ENCODE data around the gene HRK.

Gene HRK

GRCh38 chr12:116881325-116881876, at the start of gene HRK:
Gene HRK (minus strand): TSS chr12:116881441. CDS start chr12:116881307, 134 bp downstream.
- ChIA-PET CTCF (interaction anchor here (1.1 to 3.7 kb wide), 4 partner anchors 9 to 24 kb away, joined by 3 to 9 read pairs (median 7); no protein-coding TSS in a partner anchor), POLR2A (no interaction called here)
- no peak for DNase-seq (ENCODE audit: extremely low spot score)
- no peak for TF ChIP-seq CTCF (IDR thresholded peaks at IDR 0.05; ENCODE audit: control extremely low read depth, extremely low read depth, low read depth, missing control alignments)

GRCh38 chr12:116929885-116930284, 48.6 kb upstream of the HRK start:
- ChIA-PET POLR2A (no interaction called here), CTCF (no interaction called here)
- no peak for DNase-seq (ENCODE audit: extremely low spot score)
- TF ChIP-seq CTCF (IDR thresholded peaks at IDR 0.05; ENCODE audit: control extremely low read depth, extremely low read depth, low read depth, missing control alignments), result no peak

- no peak for TF ChIP-seq CTCF (IDR thresholded peaks at IDR 0.05; ENCODE audit: control extremely low read depth, extremely low read depth, low read depth, missing control alignments)
- ChIA-PET POLR2A (no interaction called here), CTCF (interaction anchor here (0.7 kb wide), 1 partner anchor 12 kb away, joined by 3 read pairs; no protein-coding TSS in a partner anchor)
- DNase-seq (ENCODE audit: extremely low spot score), result no peak
Measured at GRCh38 chr12:116928504-116928903, 47.3 kb upstream of the HRK start.

GRCh38 chr12:116927244-116927940, 46.2 kb upstream of the HRK start:
- POLR2A ChIA-PET, result no interaction called here

GRCh38 chr12:116926283-116927243, 45.3 kb upstream of the HRK start:
- ChIA-PET POLR2A (no interaction called here), CTCF (interaction anchor here (1.0 kb wide), 1 partner anchor 9 kb away, joined by 4 read pairs; no protein-coding TSS in a partner anchor)
- TF ChIP-seq CTCF (IDR thresholded peaks at IDR 0.05; ENCODE audit: control extremely low read depth, extremely low read depth, low read depth, missing control alignments), result no peak
- no peak for DNase-seq (ENCODE audit: extremely low spot score)

More at GRCh38 chr12:116927244-116927940, 46.2 kb upstream of the HRK start:
- CTCF ChIA-PET, result interaction anchor here (1.0 kb wide), 1 partner anchor 8 kb away, joined by 4 read pairs; no protein-coding TSS in a partner anchor
- no peak for DNase-seq (ENCODE audit: extremely low spot score)
- no peak for TF ChIP-seq CTCF (IDR thresholded peaks at IDR 0.05; ENCODE audit: control extremely low read depth, extremely low read depth, low read depth, missing control alignments)
